Fibroblast of the aortic adventitia (primary cell): ENCODE data around the gene GON4L. TPM values are rescaled to one million over a fixed set of nuclear protein-coding genes. Genes with fewer than 3 reads are reported as not detected.

Experiments used
- DNase-seq: peaks from one replicate; pipeline ENCODE4 v3.0.0-alpha.2; 2010; ENCODE audit warnings: low read depth
- H3K4me3 ChIP-seq: 2 replicates; pipeline ENCODE4 v1.5.1; 2011; ENCODE audit warnings: low read depth, mild to moderate bottlenecking, control low read depth, low read length, moderate library complexity
- total RNA-seq: library from RNA; depleted of rRNA; stranded (reverse); fragments of >200 nt; gene quantifications from 2 replicates; pipeline ENCODE4 v1.2.3, GENCODE V29; 2012; ENCODE audit warnings: low replicate concordance
- TF ChIP-seq, protein P1 (sequence below): IDR thresholded peaks from 2 replicates; pipeline ENCODE4 v1.5.1; 2011; ENCODE audit warnings: mild to moderate bottlenecking, low read length, control low read depth, inconsistent platforms; ENCODE audit not compliant: insufficient read depth

Gene GON4L
- total RNA-seq, 1 donor = 39.9 TPM

DNA sequence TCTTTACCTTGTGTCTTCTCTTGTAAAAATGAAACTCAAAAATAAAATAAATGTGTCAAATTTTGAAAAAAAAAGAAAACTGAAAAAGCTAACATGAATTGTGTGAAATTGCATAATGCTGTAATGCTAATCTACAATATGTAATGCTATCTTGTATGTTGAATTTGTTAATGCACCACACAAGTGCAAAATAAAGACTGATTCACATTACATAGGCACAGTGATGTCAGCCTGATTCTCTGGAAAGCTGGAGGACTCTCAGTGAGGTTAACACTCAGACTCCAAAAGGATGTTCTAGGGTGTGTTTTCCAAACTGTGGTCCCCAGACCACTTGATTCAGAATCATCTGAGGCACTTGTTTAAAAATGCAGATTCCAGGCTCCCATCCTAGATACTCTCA is 28.0 kb upstream of the GON4L start:
- DNase-seq = peak; percentile 21
- TF ChIP-seq, protein P1, sequence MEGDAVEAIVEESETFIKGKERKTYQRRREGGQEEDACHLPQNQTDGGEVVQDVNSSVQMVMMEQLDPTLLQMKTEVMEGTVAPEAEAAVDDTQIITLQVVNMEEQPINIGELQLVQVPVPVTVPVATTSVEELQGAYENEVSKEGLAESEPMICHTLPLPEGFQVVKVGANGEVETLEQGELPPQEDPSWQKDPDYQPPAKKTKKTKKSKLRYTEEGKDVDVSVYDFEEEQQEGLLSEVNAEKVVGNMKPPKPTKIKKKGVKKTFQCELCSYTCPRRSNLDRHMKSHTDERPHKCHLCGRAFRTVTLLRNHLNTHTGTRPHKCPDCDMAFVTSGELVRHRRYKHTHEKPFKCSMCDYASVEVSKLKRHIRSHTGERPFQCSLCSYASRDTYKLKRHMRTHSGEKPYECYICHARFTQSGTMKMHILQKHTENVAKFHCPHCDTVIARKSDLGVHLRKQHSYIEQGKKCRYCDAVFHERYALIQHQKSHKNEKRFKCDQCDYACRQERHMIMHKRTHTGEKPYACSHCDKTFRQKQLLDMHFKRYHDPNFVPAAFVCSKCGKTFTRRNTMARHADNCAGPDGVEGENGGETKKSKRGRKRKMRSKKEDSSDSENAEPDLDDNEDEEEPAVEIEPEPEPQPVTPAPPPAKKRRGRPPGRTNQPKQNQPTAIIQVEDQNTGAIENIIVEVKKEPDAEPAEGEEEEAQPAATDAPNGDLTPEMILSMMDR = no peak
- H3K4me3 ChIP-seq = no peak overlapping the region

DNA sequence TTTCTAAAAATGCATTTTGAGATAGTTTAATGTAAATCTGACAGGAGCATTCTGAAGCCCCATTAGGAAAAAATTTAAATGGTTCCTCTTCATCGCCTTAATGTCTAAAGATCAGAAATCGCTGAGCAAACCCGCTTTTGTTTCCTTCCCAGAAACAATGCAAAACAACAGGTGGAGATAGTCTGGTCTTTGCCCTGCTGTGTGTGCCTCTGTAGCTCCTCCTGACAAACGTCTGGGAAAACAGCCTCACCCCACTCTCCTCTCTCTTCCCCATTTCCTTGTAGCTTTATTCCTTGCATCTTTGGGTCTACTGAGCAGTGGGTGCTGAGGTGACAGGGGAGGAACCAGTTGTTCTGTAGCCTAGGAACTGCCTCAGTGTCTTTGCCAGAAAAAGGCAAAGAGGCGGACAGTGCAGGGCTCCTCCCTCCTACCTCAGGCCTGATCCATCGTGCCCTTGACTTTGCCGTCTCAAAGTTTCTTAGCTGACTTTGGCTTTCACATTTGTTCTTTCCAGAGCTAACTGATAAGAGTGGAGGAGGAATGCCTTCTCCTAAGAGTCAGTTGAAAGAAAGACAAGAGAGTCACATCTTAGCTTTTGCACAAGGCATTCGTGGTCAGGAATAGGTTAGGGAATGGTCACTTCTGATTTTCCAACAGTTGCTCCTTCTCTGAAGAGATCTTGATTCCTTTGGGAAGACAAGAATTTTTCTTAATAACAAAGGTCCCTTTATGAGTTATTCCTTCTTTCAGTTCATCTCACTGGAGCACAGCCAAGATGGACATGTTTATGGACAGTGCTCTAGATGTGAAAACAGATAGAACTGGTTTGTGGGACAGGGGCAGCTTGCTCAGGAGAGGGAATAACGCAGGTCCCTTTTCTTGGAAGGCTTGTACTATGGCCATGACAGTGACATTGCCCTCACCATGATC is 27.3 kb upstream of the GON4L start:
- TF ChIP-seq, protein P1 = no peak
- DNase-seq = peak; percentile 49
- no peak overlapping the region for H3K4me3 ChIP-seq

DNA sequence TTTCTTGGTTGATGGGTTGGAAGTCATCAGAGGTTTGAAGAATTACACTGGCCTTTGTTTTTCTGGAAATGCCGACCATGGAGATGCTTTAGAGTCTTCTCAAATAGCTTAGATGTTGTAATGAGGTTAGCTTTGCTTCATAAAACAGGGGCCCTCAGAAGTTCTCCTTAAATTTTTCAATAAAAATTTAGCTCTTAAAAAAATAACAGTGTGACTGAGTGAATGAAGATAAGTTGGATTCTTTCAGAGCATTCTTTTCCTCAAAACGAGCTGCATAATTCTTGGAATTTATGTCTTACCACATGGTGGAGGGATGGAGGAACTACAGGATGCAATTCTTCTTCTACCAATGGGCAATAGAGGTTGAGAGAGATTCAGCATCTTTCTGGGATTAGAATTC is 25.8 kb upstream of the GON4L start:
- TF ChIP-seq, protein P1 = no peak
- DNase-seq = no peak
- H3K4me3 ChIP-seq = no peak overlapping the region

- TF ChIP-seq, protein P1 = no peak
- DNase-seq = no peak
- H3K4me3 ChIP-seq = no peak overlapping the region
Measured at GRCh38 chr1:155882235-155882634, 25.2 kb upstream of the GON4L start.

GRCh38 chr1:155880950-155881349 is 23.9 kb upstream of the GON4L start:
- H3K4me3 ChIP-seq = no peak overlapping the region
- TF ChIP-seq, protein P1 = no peak
- no peak for DNase-seq

DNA sequence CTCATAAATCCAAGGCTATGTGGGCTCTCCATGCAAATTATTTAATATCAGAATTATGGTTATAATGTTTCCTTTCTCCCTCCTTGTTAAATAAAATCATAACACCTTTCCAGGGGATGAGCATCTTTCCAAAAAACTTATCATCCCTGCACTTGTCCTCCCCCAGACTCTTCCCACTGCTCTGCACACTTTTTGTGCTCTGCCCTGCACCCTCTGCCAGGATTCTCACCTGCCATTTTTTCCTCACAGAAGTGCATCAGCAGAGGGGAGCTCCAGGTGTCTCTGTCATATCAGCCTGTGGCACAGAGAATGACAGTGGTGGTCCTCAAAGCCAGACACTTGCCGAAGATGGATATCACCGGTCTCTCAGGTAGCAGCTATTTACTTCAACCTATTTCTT is 23.2 kb upstream of the GON4L start:
- no peak for DNase-seq
- TF ChIP-seq, protein P1 = no peak
- no peak overlapping the region for H3K4me3 ChIP-seq
